ENCODE results near the gene KIAA1671. TPM values are rescaled to one million over a fixed set of nuclear protein-coding genes. Genes with fewer than 3 reads are reported as not detected.

Gene KIAA1671
- total and polyA plus RNA-seq, 10 donors, result 0.72 to 11.9 (median 8.2) TPM

DNA sequence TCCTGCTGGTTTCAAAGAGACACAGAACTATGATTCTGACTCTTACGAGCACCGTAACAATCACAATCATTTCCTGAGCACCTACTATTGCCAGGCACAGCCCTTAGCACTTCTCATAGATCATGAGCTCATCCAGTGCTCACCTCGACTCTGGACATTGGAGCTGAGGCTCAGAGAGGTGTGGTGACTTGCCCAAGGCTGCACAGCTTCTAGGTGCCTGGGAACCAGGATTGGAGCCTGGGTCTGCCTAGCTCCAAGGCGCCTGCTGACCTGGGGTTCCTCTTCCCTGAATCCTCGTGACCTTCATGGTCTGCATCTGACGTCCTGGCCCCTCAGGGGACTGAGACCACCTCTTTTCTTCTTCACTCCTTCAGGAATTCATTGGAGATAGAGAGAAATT, 196.5 kb downstream of the KIAA1671 start:
- 73 to 84% (median 81%) methylated on average over 6 of the region's 6 CpGs for WGBS, 5 donors
- intact Hi-C loops (cut with DNase I; ENCODE audit: low total_unique reads), result loop anchor here (10.0 kb wide), 1 partner anchor 56 kb away; no protein-coding TSS in a partner anchor
- no peak for DNase-seq
- Histone ChIP-seq H3K4me3 (no peak overlapping the region), H3K27me3 (replicated peaks in 1 of 7) (no peaks in the 10 kb centered on the region), H3K27ac (no peak overlapping the region), H3K36me3 (no peaks in the 10 kb centered on the region), H3K9me3 (no peaks in the 10 kb centered on the region), H3K4me1 (peaks cover 0 to 5% (median 0%) of the 10 kb centered on the region in 6 donors)
- TF ChIP-seq, protein P1, sequence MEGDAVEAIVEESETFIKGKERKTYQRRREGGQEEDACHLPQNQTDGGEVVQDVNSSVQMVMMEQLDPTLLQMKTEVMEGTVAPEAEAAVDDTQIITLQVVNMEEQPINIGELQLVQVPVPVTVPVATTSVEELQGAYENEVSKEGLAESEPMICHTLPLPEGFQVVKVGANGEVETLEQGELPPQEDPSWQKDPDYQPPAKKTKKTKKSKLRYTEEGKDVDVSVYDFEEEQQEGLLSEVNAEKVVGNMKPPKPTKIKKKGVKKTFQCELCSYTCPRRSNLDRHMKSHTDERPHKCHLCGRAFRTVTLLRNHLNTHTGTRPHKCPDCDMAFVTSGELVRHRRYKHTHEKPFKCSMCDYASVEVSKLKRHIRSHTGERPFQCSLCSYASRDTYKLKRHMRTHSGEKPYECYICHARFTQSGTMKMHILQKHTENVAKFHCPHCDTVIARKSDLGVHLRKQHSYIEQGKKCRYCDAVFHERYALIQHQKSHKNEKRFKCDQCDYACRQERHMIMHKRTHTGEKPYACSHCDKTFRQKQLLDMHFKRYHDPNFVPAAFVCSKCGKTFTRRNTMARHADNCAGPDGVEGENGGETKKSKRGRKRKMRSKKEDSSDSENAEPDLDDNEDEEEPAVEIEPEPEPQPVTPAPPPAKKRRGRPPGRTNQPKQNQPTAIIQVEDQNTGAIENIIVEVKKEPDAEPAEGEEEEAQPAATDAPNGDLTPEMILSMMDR (IDR thresholded peaks at IDR 0.05 in 8 of 11, conservative IDR thresholded peaks at IDR 0.05 in 3 of 11), result no peak
- no peak for TF ChIP-seq POLR2AphosphoS5 (IDR thresholded peaks at IDR 0.05)
- TF ChIP-seq POLR2A (IDR thresholded peaks at IDR 0.05), result no peak

DNA sequence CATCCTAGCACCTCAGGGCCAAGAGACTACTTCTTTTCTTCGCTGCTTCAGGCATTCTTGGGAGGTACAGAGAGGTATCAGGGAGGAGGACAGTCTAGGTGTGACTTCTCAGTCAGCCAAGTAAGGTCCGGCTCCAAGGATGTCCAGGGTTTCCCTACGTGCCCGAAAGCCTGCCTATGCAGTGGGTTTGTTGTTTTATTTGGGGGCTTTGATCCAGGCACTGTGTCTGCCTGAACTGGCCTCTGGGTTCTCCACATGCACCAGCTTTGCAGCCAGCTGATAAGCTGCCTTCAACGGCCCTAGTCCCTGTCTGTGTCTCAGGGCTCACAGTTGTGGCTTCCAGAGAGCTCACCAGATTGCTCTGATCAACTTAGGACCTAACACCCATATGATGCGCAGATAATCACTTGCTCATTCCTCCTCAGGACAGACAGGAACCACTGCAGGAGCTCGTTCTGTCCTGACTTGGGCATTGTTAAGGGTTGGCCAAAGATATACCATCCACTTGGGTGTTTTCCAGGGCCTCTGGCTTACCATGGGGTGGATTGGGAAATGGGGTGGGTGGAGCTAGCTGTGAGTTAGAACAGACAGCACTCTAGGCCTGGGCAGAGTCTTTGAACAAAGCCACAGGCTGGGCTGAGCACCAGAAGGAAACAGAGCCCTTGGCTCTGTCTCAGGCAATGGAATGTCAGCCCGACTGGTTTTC, 201.6 kb downstream of the KIAA1671 start:
- intact Hi-C loops (cut with DNase I; ENCODE audit: low total_unique reads), result no loop called here
- H3K27ac ChIP-seq, result no peak overlapping the region
- no peaks in the 10 kb centered on the region for H3K9me3 ChIP-seq
- H3K36me3 ChIP-seq, result no peaks in the 10 kb centered on the region
- H3K4me3 ChIP-seq, result no peak overlapping the region
- WGBS, 5 donors, result 75 to 89% (median 81%) methylated on average over 4 to 8 of the region's 8 CpGs
- no peaks in the 10 kb centered on the region for H3K27me3 ChIP-seq (replicated peaks in 1 of 7)
- no peaks in the 10 kb centered on the region for H3K4me1 ChIP-seq
- DNase-seq, result no peak
- TF ChIP-seq POLR2AphosphoS5 (IDR thresholded peaks at IDR 0.05) (no peak), POLR2A (IDR thresholded peaks at IDR 0.05) (no peak)
- TF ChIP-seq, protein P1 (IDR thresholded peaks at IDR 0.05 in 8 of 11, conservative IDR thresholded peaks at IDR 0.05 in 3 of 11), result no peak

DNA sequence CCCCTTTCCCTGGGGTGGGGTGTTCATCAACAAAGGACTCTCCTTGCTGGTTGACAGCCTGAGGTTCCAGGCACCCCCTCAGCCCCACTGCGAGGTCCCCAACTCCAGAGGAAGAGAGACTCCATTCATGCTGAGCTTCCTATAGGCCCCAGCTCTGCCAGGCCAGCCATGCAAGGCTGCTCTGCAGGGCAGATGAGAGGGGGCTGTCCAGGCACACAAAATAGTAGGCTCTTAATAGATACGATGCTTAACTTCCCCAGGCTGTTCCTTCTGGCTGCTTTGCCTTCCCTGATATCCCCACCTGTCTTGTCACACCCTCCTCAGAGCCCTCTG, 202.1 kb downstream of the KIAA1671 start:
- Histone ChIP-seq H3K27ac (no peak overlapping the region), H3K4me1 (no peaks in the 10 kb centered on the region), H3K36me3 (no peaks in the 10 kb centered on the region), H3K4me3 (no peak overlapping the region), H3K27me3 (replicated peaks in 1 of 7) (no peaks in the 10 kb centered on the region), H3K9me3 (no peaks in the 10 kb centered on the region)
- intact Hi-C loops (cut with DNase I; ENCODE audit: low total_unique reads), result no loop called here
- 63 to 100% (median 83%) methylated on average over 2 of the region's 2 CpGs for WGBS, 5 donors
- no peak for TF ChIP-seq POLR2A (IDR thresholded peaks at IDR 0.05)
- no peak for TF ChIP-seq POLR2AphosphoS5 (IDR thresholded peaks at IDR 0.05)
- TF ChIP-seq, protein P1 (IDR thresholded peaks at IDR 0.05 in 8 of 11, conservative IDR thresholded peaks at IDR 0.05 in 3 of 11), result no peak
- no peak for DNase-seq

DNA sequence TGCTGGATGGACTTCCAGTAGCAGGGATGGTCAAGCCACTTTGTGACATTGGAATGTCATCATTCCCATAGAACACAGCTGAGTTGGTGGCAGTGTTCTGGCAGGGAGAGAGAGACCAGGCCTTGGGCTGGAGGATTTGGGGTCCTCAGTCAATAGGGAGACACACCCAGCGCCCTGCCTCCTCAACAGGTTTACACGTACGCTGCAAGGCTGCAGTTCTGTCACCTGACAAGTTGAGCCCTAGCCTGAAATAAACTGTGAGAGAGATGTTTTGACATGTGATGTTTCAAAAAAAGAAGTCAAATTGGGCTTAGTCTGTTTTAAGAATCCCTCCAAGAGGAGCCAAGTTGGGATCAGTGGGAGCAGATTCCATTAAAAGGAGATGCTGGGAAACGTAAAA, 204.2 kb downstream of the KIAA1671 start:
- no peak for DNase-seq
- no peaks in the 10 kb centered on the region for H3K4me1 ChIP-seq
- 87 to 93% (median 92%) methylated on average over 4 of the region's 4 CpGs for WGBS, 5 donors
- intact Hi-C loops (cut with DNase I; ENCODE audit: low total_unique reads), result no loop called here
- H3K36me3 ChIP-seq, result no peaks in the 10 kb centered on the region
- H3K27ac ChIP-seq, result no peak overlapping the region
- no peak overlapping the region for H3K4me3 ChIP-seq
- no peaks in the 10 kb centered on the region for H3K27me3 ChIP-seq (replicated peaks in 1 of 7)
- TF ChIP-seq, protein P1 (IDR thresholded peaks at IDR 0.05 in 8 of 11, conservative IDR thresholded peaks at IDR 0.05 in 3 of 11), result no peak
- TF ChIP-seq POLR2AphosphoS5 (IDR thresholded peaks at IDR 0.05) (no peak), POLR2A (IDR thresholded peaks at IDR 0.05) (no peak)
- H3K9me3 ChIP-seq, result no peaks in the 10 kb centered on the region

Measured in spleen (tissue), 11 donors.